H4 (cell line): ENCODE results near the gene KRTAP16-1. TPM values are rescaled to one million over a fixed set of nuclear protein-coding genes. Genes with fewer than 3 reads are reported as not detected.
"Not testable (repeated sequence)": the region's sequence is repeated elsewhere in the genome, so short reads cannot be mapped to it uniquely, and the experiment has no call there.

Experiments used
- DNase-seq: peaks from one replicate; pipeline ENCODE4 v3.0.0-alpha.2; 2015; ENCODE audit warnings: low spot score
- total RNA-seq: library from RNA; depleted of rRNA; stranded (reverse); fragments of >200 nt; shearing (Covaris generic); gene quantifications from 2 replicates; pipeline ENCODE4 v1.2.3, GENCODE V29; 2014; rRNA removed

Gene KRTAP16-1, protein sequence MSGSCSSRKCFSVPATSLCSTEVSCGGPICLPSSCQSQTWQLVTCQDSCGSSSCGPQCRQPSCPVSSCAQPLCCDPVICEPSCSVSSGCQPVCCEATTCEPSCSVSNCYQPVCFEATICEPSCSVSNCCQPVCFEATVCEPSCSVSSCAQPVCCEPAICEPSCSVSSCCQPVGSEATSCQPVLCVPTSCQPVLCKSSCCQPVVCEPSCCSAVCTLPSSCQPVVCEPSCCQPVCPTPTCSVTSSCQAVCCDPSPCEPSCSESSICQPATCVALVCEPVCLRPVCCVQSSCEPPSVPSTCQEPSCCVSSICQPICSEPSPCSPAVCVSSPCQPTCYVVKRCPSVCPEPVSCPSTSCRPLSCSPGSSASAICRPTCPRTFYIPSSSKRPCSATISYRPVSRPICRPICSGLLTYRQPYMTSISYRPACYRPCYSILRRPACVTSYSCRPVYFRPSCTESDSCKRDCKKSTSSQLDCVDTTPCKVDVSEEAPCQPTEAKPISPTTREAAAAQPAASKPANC
- not detected in 2 replicates for total RNA-seq

DNA sequence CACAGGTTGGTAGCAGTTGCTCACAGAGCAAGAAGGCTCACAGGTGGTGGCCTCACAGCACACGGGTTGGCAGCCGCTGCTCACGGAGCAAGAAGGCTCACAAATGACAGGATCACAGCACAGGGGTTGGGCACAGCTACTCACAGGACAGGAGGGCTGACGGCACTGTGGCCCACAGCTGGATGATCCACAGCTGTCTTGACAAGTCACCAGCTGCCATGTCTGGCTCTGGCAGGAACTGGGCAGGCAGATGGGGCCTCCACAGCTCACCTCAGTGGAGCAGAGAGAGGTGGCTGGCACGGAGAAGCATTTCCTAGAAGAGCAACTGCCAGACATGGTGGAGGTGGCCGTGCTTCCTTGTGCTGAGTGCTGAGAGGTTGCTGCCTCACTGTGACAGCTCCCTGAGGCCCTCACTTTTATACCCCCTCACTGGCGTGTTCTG is at the start of gene KRTAP16-1:
TSS of gene KRTAP16-1 (minus strand) at position 392 of the 442 bp plus-strand sequence. CDS start at position 336, 56 bp downstream.
- DNase-seq, result no peak

GRCh38 chr17:41354536-41354935 is 45.4 kb upstream of the KRTAP16-1 start:
- DNase-seq, result no peak

DNA sequence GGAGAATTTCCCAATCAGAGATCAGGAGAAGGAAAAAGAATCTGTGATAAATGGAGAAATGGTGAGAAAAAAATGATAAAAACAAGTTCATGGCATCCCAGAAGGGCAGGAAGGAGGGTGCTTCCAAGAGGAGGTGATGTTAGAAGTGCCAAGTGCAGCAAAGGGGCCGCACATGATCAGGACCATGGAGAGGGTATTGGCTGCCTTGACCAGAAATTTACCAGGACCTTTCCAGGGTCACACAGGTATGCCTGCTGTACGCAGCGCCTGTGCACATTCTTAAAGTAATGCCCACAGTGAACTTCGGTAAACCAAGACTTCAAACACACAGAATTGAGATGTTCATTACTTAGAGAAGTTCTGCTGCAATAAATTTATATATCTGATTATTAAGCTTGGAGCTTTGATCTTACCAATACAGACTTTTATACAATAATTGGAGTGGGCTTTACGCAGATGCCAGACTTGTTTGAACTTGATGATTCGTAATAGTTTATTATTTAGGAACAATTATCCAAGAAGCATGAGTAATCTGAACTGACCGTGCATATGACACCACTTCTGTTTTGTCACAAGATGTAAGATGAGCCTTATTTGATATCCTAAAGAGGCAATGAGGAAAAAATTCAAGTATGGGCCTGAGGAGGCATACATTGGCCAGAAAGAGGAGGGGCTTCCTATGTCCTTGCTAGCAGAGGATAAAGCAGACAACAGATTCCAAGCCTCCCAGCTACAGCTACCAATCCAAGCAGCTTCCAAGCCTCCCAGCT is 43.7 kb upstream of the KRTAP16-1 start:
- DNase-seq, result no peak

DNA sequence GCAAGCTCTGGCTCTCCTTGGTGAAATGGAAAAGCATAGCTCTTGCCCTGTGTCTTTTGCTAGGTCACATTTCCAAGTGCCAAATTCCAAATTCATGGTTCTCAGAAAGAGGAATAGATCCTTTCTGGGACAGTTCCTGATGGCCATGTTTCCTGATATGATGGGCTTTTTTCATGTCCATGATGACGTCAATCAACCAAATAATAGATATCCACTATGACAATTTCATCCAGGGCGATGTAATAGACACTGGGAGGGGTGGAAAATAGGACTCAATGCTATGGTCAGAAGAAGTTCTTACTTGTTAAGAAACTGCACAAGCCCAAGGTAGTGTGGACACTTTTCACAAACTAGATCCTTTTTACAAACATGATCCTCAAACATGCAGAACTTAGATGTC is 42.1 kb upstream of the KRTAP16-1 start:
- DNase-seq, result no peak

DNA sequence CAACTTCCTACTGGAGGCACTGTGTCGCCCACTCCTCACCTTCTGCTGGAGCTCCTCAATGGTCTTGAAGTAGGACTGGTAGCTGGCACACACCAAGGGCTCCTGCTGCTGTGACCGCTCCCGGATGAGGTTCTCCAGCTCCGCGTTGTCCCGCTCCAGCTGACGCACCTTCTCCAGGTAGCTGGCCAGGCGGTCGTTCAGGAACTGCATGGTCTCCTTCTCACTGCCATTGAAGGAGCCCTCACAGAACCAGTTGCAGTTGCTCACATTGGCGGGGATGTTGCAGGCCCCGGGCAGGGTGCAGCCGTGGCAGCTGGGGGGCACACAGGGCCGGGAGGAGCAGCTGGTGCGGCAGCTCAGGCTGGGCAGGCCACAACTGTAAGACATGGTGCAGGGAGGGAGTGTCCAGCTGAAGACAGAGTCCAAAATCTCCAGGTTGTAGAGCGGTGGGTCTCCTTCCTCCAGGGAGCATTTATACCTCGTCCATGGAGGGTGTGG is 41.3 kb upstream of the KRTAP16-1 start, which contains the start of gene KRT33A:
TSS of gene KRT33A (minus strand) at position 448 of the 498 bp plus-strand sequence. CDS start at position 387, 61 bp downstream.
- not testable (repeated sequence) for DNase-seq

- no peak for DNase-seq
Measured at GRCh38 chr17:41347869-41348760, 39.0 kb upstream of the KRTAP16-1 start.

DNA sequence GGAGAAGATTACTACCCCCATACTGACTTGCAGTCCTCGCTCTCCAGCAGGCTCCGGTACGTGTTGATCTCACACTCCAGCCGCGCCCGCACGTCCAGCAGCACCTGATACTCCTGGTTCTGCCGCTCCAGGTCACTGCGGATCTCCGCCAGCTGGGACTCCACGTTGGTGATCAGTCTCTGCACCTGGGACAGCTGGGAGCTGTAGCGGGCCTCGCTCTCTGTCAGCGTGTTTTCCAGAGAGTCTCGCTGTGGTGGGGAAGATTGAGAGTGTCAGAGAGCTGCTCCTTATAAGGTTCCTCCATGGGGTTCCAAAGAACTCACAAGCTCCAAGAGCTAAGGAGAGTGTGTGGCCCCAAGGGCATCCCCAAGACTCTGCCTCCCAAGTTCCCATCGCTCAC is 37.3 kb upstream of the KRTAP16-1 start:
- not testable (repeated sequence) for DNase-seq

DNA sequence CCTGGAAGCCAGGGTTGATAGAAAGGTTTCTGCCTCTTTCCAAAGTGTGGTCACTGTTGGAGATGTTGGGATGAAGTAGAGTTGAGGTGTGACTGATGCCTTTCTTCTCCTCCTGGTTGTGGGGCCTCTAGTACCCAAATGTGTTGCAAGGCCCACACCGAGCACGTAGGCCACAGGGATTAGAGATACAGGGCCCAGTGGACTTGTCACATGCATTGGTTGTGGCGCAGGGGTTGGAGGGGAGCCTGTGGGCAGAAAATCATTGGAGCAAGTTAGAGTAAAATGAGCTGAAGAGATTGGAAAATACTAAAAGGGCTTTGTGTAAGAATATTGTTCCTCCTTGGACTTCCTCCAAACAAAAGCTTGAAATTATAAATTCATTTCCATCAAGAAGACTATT is 36.9 kb upstream of the KRTAP16-1 start:
- no peak for DNase-seq

GRCh38 chr17:41343029-41343428 is 33.9 kb upstream of the KRTAP16-1 start:
- no peak for DNase-seq

DNA sequence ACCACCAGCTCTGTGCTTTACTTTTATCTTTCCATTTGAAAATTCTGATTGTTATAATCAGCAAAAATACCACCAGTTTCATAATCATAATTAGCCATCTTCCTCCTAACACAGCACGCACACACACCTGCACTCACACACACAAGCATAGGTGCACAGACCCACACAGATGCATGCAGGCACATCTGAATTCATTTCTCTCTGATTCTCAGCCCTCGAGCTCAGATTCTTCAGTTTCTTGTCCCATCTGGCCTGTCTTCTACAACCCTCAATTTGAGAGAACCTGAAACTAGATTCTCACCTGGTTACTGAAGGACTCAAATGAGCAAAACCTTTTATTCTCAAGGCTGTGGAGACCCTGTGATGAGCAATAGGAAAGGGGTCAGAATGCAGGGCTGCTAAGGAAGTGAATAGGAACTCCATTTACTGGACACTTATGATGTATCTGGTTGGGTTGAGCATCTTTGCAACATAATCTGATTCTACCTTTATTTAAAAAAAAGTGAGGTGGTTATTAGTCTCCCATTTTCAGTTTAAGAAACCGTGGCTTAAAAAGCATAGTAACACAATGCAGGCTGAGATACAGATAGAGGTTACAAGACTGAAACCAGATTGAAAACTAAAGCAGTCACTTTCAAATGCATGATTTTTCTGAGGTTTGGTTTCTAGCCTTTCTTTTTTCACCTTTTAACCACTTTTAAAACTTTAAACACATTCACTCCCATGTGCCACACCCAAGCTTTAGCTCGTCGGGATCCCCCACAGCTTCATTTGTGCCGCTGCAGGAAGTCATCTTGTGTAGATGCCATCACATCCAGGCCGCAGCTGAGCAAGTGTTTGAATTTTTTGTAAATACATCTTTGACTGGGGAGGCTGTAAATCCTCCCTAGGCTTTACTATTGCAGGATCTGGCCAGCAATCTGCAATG is 32.1 kb upstream of the KRTAP16-1 start:
- DNase-seq, result no peak

DNA sequence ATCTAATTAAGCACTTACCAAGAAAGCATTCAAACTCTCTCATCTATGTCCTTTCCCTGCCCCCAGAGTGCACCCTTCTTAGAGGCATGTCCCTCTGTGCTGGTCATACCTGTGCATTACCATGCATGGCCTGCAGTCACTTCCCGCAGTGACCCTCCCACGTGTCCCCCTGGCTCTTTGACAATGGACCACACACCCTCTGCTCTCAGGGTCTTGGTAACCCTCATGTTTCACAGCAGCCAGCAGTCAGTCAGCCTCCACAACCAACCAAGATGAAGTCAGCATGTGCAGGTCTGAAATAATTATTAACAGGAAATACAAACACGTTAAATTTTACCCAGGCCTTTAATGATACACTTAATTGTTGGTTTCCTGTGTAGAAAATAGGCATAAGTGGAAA is 31.4 kb upstream of the KRTAP16-1 start:
- DNase-seq, result no peak

GRCh38 chr17:41339571-41340172 is 30.6 kb upstream of the KRTAP16-1 start:
- no peak for DNase-seq

- peak; percentile 16 for DNase-seq
Measured at GRCh38 chr17:41338961-41339485, 29.9 kb upstream of the KRTAP16-1 start.

DNA sequence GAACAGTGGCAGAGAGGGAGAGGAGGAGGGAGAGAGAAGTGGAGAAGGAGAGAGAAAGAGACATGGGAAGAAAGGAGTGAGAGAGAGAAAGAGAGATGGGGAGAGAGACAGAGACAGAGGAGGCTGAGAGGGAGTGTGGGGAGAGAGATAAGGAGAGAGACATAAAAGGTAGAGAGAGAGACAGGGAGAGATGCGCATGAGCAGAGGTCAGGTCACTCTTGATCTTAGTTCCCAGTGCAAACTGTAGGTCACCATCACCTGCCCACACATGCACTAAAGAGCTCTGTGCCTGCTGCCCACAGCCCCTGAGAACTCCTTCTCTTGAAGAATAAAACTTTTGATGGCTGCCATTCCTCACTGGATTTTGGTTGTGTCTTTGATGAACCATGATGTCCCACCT is 26.6 kb upstream of the KRTAP16-1 start:
- DNase-seq, result no peak

- no peak for DNase-seq
Measured at GRCh38 chr17:41334385-41335305, 25.5 kb upstream of the KRTAP16-1 start.

DNA sequence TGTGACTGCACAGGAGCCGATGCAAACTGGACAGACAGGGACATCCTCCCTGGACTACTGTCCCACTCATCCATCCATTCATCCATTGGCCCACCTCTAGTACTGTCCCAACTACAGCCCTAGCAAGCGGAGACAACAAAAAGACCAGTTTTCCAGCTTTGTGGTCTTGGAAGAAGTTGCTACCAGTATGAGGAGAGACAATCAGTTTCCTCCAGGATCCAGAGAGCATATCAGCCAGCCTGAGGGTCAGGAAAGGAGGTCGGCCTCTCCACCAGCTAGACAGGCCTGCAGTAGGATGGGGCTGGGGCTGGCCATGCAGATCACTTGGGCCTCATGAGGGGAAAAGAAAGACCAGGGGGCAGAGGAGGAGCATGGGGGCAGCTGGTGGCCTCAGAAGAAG is 24.7 kb upstream of the KRTAP16-1 start:
- DNase-seq, result no peak

DNA sequence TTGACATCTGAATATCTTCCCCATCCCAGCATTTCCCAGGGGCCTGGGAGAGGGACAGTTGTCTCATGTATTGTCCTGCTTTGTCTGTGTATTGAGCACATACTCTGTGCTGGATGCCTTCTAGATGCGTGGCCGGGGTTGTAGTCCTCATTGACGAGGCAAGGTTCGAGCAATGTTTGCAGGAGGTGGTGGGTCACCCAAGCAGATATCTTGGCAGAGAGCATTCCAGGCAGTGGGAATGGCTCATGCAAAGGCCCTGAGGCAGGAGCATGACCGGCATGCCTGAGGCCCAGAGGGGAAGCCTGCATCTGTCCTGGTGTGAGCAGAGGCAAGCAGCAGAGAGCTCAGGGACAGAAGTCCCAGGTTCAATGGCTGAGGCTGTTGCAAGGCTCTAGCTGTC is 24.0 kb upstream of the KRTAP16-1 start:
- DNase-seq, result no peak

GRCh38 chr17:41332239-41332638 is 23.1 kb upstream of the KRTAP16-1 start:
- no peak for DNase-seq
